Subcutaneous adipose tissue (tissue), 4 donors: ENCODE data around the gene PBRM1. TPM values are rescaled to one million over a fixed set of nuclear protein-coding genes. Genes with fewer than 3 reads are reported as not detected.

Experiments used
- CTCF ChIP-seq: fragments of 450-650 bp; IDR thresholded peaks from one replicate; pipeline ENCODE4 v1.5.1; 2016; ENCODE audit warnings: low read depth, mild to moderate bottlenecking, control low read depth, antibody characterized with exemption, moderate library complexity
- total RNA-seq, 4 donors: library from RNA; depleted of rRNA; stranded (reverse); fragments of >200 nt; gene quantifications; one replicate each; pipeline ENCODE4 v1.1.0, GENCODE V29; 2016

The PBRM1 gene
- total RNA-seq, 4 donors from 2014 or later = 92.7 to 125 (median 104) TPM

GRCh38 chr3:52685285-52685708 is 416 bp downstream of the PBRM1 start:
- TF ChIP-seq CTCF = no peak

DNA sequence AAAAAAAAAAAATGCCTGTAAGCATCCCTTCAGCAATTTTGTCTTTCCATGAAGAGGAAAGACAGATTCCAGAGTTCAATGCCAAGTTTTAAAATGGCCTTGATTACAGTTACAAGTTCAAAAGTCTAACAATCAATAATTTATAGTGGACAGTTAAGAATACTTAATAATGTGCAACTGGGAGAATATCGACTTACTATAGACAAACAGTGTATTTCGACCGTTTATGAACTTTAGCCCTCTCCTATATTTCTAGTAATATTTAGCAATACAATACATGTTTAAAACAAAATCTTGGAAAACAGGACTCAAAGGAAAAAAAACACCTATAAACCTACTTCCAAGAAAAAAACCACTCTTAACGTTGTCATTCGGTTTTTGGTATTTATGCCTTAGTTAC is 1.5 kb downstream of the PBRM1 start:
- no peak for TF ChIP-seq CTCF

DNA sequence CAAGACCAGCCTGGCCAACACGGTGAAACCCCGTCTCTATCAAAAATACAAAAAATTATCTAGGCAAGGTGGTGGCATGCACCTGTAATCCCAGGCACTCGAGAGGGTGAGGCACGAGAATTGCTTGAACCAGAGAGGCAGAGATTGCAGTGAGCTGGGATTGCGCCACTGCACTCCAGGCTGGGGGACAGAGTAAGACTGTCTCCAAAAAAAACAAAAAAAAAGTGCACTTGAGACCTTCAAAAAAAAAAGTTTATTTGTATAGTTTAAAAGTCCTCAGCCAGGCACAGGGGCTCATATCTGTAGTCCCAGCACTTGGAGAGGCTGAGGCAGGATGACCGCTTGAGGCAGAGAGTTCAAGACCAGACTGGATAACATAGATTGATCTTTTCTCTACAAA is 2.1 kb downstream of the PBRM1 start:
- TF ChIP-seq CTCF = no peak

DNA sequence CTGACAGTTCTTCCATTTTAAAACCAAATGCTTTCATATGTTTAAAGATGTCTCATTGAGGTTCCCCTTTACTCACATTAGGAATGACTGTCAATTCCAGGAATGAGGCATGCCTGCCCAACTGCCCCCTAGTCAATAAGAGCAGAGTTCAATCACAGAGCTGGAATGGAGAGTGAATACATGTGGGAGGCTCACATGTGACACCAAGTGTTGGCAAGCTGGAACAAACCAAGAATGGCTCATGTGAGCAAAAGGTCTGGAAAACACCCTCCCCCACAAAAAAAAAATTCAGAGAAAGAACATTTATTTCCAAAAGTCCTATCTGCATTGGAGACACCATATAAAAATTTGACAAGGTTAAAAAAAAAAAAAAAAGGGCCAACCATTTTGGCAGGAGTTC is 3.7 kb downstream of the PBRM1 start:
- TF ChIP-seq CTCF = no peak

GRCh38 chr3:52681596-52681995 is 4.1 kb downstream of the PBRM1 start:
- no peak for TF ChIP-seq CTCF

DNA sequence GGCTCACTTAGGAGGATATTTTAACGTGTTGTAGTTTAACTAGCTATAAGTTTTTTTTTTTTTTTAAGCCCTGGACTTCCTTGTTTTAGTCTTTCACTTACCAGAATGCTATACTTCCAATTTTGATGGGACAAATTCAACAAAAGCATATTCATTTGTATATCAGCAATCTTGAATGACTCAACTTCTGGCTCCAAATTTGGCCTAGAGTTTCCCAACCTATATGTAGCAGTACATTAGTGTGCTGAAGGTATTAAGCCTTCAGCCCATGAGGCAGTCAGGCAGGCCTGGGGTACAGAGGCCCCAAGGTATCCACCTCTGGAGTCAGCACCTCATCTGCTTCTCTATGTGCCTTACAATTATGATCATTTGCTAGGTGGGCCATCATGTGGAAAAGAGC is 5.9 kb downstream of the PBRM1 start:
- TF ChIP-seq CTCF = no peak

GRCh38 chr3:52679199-52679538 is 6.5 kb downstream of the PBRM1 start:
- TF ChIP-seq CTCF = no peak
